Endothelial cell (in vitro differentiated cells): ENCODE data around the gene SULT4A1. TPM values are rescaled to one million over a fixed set of nuclear protein-coding genes. Genes with fewer than 3 reads are reported as not detected.

Experiments
- DNase-seq: peaks from one replicate; pipeline ENCODE4 v3.0.0; 2021; ENCODE audit warnings: low spot score
- H3K27ac Mint-ChIP-seq: one replicate; pipeline ENCODE4 v1.8.0; 2021; ENCODE audit warnings: mixed read lengths, inconsistent platforms; ENCODE audit not compliant: unreplicated experiment
- H3K27me3 Mint-ChIP-seq: one replicate; pipeline ENCODE4 v1.8.0; 2021; ENCODE audit warnings: mild to moderate bottlenecking, moderate library complexity, mixed read lengths, inconsistent platforms; ENCODE audit not compliant: unreplicated experiment
- H3K36me3 Mint-ChIP-seq: one replicate; pipeline ENCODE4 v1.8.0; 2021; ENCODE audit warnings: mild to moderate bottlenecking, low read depth, mixed read lengths, inconsistent platforms; ENCODE audit not compliant: unreplicated experiment
- H3K4me1 Mint-ChIP-seq: one replicate; pipeline ENCODE4 v1.8.0; 2021; ENCODE audit warnings: mild to moderate bottlenecking, mixed read lengths, inconsistent platforms; ENCODE audit not compliant: unreplicated experiment
- H3K4me3 Mint-ChIP-seq: one replicate; pipeline ENCODE4 v1.8.0; 2021; ENCODE audit warnings: mild to moderate bottlenecking, mixed read lengths, inconsistent platforms; ENCODE audit not compliant: unreplicated experiment
- H3K9me3 Mint-ChIP-seq: one replicate; pipeline ENCODE4 v1.8.0; 2021; ENCODE audit warnings: mixed read lengths, inconsistent platforms; ENCODE audit not compliant: unreplicated experiment
- total RNA-seq: library from RNA; stranded (reverse); fragmentation: NEBNext Ultra II Directional; extraction: Animal tissue kit (Norgen Biotek cat#: 25700); gene quantifications from one replicate; pipeline ENCODE4 v1.2.1, GENCODE V29; 2021; ENCODE audit not compliant: unreplicated experiment
- TF ChIP-seq, protein P1 (sequence below): fragments of 200-600 bp; sonication (generic); IDR thresholded peaks from one replicate; pipeline ENCODE4 v1.5.0; 2021; ENCODE audit warnings: antibody characterized with exemption; ENCODE audit not compliant: unreplicated experiment

Gene SULT4A1
- total RNA-seq, 1 donor from 2014 or later, result 16.5 TPM

DNA sequence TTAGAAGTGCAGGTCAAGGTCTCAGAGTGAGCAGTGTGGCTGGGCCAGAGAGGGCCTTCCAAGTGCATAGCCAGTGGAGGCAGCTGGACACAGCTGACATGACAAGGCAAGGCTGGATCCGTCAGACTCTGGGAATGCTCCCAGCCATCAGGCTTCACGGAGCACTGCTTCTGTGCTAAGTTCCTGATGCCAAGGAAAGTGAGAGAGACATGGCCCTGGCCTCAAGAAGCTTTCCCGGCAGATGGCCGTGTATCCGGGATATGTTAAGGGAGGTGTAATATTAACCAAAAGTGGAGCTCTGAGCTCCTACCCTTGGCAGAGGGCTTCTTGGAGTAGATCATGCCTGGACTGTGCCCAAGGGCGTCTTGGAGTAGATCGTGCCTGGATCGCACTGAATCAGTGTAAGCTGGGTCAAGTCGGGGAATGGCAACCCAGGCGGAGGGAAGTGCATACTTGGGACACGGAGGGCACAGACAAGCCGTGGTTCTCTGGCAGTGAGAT is 42.8 kb downstream of the SULT4A1 start:
- TF ChIP-seq, protein P1, sequence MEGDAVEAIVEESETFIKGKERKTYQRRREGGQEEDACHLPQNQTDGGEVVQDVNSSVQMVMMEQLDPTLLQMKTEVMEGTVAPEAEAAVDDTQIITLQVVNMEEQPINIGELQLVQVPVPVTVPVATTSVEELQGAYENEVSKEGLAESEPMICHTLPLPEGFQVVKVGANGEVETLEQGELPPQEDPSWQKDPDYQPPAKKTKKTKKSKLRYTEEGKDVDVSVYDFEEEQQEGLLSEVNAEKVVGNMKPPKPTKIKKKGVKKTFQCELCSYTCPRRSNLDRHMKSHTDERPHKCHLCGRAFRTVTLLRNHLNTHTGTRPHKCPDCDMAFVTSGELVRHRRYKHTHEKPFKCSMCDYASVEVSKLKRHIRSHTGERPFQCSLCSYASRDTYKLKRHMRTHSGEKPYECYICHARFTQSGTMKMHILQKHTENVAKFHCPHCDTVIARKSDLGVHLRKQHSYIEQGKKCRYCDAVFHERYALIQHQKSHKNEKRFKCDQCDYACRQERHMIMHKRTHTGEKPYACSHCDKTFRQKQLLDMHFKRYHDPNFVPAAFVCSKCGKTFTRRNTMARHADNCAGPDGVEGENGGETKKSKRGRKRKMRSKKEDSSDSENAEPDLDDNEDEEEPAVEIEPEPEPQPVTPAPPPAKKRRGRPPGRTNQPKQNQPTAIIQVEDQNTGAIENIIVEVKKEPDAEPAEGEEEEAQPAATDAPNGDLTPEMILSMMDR, result no peak
- Mint-ChIP-seq H3K27ac (no peak overlapping the region), H3K4me3 (no peak overlapping the region), H3K27me3 (peaks cover 8% of the 10 kb centered on the region), H3K36me3 (peaks cover 6% of the 10 kb centered on the region), H3K9me3 (no peaks in the 10 kb centered on the region), H3K4me1 (peaks cover 28% of the 10 kb centered on the region)
- DNase-seq, result no peak

DNA sequence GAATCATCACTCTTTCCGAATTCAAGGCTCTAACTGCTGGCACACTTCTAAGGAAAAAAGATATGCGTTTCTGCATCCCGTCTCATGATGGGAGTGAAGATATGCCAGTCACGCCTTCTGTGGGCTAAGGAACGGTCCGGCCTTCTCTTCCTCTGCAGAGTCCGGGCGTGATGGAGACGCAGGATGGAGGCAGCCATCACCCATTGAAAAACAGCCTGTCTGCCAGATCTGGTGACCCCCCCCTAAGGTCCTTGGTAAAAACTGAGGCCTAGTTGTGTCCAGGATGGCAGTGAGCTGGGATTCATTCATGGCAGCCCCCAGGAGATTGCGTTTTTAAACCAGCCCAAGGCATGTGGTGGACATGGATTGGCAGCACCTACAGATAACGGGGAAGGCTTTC is 43.3 kb downstream of the SULT4A1 start:
- DNase-seq, result no peak
- TF ChIP-seq, protein P1, result no peak
- H3K27ac Mint-ChIP-seq, result no peak overlapping the region
- no peak overlapping the region for H3K4me3 Mint-ChIP-seq
- H3K27me3 Mint-ChIP-seq, result peaks cover 8% of the 10 kb centered on the region
- no peaks in the 10 kb centered on the region for H3K9me3 Mint-ChIP-seq
- peaks cover 28% of the 10 kb centered on the region for H3K4me1 Mint-ChIP-seq
- peaks cover 6% of the 10 kb centered on the region for H3K36me3 Mint-ChIP-seq

DNA sequence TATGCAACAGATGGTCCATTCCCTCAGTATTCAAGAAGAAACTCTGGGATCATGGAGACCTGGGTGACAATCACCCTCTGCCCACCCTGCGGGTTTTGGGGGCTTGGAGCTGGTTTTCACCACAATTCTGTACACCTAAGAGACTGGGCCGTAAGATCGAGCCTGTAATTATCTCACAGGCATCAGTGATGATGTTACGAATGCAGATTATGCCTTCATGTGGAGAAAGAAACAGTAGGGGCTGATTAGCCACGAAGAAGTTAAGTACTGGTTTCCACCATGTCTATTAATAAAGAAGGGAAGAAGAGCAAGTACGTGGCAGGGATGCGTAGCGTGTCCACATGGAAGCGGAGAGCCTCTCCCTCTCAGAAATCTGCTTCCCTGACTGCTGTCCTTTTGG is 44.9 kb downstream of the SULT4A1 start:
- TF ChIP-seq, protein P1, result no peak
- no peak for DNase-seq
- H3K9me3 Mint-ChIP-seq, result no peaks in the 10 kb centered on the region
- H3K4me1 Mint-ChIP-seq, result peaks cover 24% of the 10 kb centered on the region
- H3K36me3 Mint-ChIP-seq, result peaks cover 6% of the 10 kb centered on the region
- H3K4me3 Mint-ChIP-seq, result no peak overlapping the region
- H3K27ac Mint-ChIP-seq, result no peak overlapping the region
- H3K27me3 Mint-ChIP-seq, result peaks cover 5% of the 10 kb centered on the region

DNA sequence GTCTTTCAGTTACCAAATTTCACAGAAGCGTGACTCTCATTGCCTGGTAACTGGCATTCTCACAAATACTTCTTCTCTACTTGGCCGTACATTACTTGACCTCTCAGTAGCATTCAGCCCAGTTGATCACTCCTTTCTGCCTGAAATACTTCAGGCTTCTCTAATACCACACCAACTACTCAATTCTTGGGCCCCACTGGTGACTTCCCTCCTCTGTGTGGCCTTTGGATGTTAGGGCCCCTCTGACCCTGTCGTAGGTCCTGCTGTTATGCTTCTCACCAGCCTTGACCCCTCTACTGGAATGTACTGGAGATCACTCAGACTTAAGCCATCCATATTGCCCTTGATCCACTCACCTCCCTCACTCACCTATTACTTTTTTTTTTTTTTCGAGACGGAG is 48.0 kb downstream of the SULT4A1 start:
- TF ChIP-seq, protein P1, result no peak
- H3K9me3 Mint-ChIP-seq, result no peaks in the 10 kb centered on the region
- H3K4me1 Mint-ChIP-seq, result peaks cover 12% of the 10 kb centered on the region
- H3K4me3 Mint-ChIP-seq, result no peak overlapping the region
- no peaks in the 10 kb centered on the region for H3K36me3 Mint-ChIP-seq
- H3K27me3 Mint-ChIP-seq, result peaks cover 1% of the 10 kb centered on the region
- no peak for DNase-seq
- no peak overlapping the region for H3K27ac Mint-ChIP-seq

DNA sequence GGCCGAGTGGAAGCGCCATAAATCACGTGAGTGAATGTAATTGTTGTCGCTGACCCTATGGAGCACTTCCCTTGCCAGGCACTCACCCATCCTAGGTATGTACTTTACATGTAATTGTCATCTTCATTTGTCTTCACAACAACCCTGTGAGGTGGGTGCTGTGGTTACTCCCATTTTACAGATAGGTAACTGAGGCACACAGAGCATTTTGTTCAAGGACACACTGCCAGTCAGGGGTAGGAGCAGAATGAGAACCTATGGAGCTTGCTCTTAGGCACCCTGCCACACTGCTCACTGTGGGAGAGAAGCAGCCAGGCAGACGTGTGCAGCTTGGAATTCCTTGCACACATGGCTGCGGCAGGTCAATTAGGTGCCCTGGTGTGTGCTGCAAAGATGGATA is 49.4 kb downstream of the SULT4A1 start:
- Mint-ChIP-seq H3K27ac (peak overlapping the region; percentile 90), H3K4me1 (peaks cover 12% of the 10 kb centered on the region), H3K9me3 (no peaks in the 10 kb centered on the region), H3K27me3 (peaks cover 1% of the 10 kb centered on the region), H3K36me3 (no peaks in the 10 kb centered on the region), H3K4me3 (peak overlapping the region; percentile 91)
- no peak for DNase-seq
- TF ChIP-seq, protein P1, result no peak
